B cell (primary cell): ENCODE results near the gene DBET.
"Not testable (repeated sequence)": the region's sequence is repeated elsewhere in the genome, so short reads cannot be mapped to it uniquely, and the experiment has no call there.

Experiments used
- EZH2 ChIP-seq: IDR thresholded peaks from 2 replicates; pipeline ENCODE4 v1.6.1; 2012; ENCODE audit warnings: borderline replicate concordance, low read depth, mild to moderate bottlenecking, moderate library complexity, low read length; ENCODE audit not compliant: insufficient read depth, poor library complexity, severe bottlenecking
- TF ChIP-seq, protein P1 (sequence below): fragments of 200-600 bp; IDR thresholded peaks from one replicate; pipeline ENCODE4 v1.8.0; 2022; ENCODE audit warnings: antibody characterized with exemption, mild to moderate bottlenecking

- TF ChIP-seq, protein P1, sequence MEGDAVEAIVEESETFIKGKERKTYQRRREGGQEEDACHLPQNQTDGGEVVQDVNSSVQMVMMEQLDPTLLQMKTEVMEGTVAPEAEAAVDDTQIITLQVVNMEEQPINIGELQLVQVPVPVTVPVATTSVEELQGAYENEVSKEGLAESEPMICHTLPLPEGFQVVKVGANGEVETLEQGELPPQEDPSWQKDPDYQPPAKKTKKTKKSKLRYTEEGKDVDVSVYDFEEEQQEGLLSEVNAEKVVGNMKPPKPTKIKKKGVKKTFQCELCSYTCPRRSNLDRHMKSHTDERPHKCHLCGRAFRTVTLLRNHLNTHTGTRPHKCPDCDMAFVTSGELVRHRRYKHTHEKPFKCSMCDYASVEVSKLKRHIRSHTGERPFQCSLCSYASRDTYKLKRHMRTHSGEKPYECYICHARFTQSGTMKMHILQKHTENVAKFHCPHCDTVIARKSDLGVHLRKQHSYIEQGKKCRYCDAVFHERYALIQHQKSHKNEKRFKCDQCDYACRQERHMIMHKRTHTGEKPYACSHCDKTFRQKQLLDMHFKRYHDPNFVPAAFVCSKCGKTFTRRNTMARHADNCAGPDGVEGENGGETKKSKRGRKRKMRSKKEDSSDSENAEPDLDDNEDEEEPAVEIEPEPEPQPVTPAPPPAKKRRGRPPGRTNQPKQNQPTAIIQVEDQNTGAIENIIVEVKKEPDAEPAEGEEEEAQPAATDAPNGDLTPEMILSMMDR = not testable (repeated sequence)
- not testable (repeated sequence) for TF ChIP-seq EZH2
Measured at GRCh38 chr4:190099605-190100004, 35.3 kb downstream of the DBET start.
